Measurements from ENCODE around the gene COLGALT1. TPM values are rescaled to one million over a fixed set of nuclear protein-coding genes. Genes with fewer than 3 reads are reported as not detected.

COLGALT1 gene
- total and polyA plus RNA-seq, 9 of the 15 experiments (the other 6 are each of a cell fraction or from before 2014, with no cell fraction given), result 4.9 to 119 (median 82.6) TPM

GRCh38 chr19:17562097-17562496 is 6.6 kb downstream of the COLGALT1 start:
- DNase-seq (ENCODE audit: extremely low read depth in 1 of 4, low spot score in 3 of 4), result no peak
- H3K27me3 ChIP-seq (ENCODE audit: control insufficient read depth in 2 of 2, insufficient read depth in 2 of 2, low read length in 2 of 2), result no peaks in the 10 kb centered on the region
- FAIRE-seq, result no peak
- CTCF ChIA-PET (ENCODE audit: low intra/inter-chr PET ratio), result no interaction called here
- ATAC-seq, result no peak
- H3K79me2 ChIP-seq (ENCODE audit: control insufficient read depth, insufficient read depth, low read length), result peaks cover 20% of the 10 kb centered on the region
- H3K9ac ChIP-seq (ENCODE audit: insufficient read depth in 1 of 2, low read depth in 2 of 2, low read length in 2 of 2), result no peak overlapping the region
- no peak overlapping the region for H3K27ac ChIP-seq (ENCODE audit: extremely low read depth, low read depth, low read length)
- H3K9me1 ChIP-seq (ENCODE audit: control insufficient read depth, insufficient read depth, low read length), result no peaks in the 10 kb centered on the region
- 100% methylated on average over 3 of the region's 4 CpGs for WGBS (ENCODE audit: insufficient coverage, low coverage, missing lambda C conversion rate)
- no peak overlapping the region for H3K4me2 ChIP-seq (ENCODE audit: insufficient read depth, low read length)
- intact Hi-C loops (cut with micrococcal nuclease) (no loop called here), in situ Hi-C loops (cut with MboI) (no loop called here)
- POLR2A ChIA-PET, result no interaction called here
- H3K36me3 ChIP-seq (ENCODE audit: control insufficient read depth, insufficient read depth, low read length), result peaks cover 81% of the 10 kb centered on the region
- no peaks in the 10 kb centered on the region for H3K9me3 ChIP-seq (replicated peaks; ENCODE audit: control insufficient read depth, insufficient read depth, low read depth, low read length)
- no peak overlapping the region for H3K4me3 ChIP-seq
- no peaks in the 10 kb centered on the region for H4K20me1 ChIP-seq (replicated peaks; ENCODE audit: control insufficient read depth, insufficient read depth, low read length)
- BruUV-seq (replicated peaks), result no TSS peak
- TF ChIP-seq ZNF584 (CRISPR knock-in tag; IDR thresholded peaks at IDR 0.05; ENCODE audit: low read depth) (no peak), ZNF561 (CRISPR knock-in tag; conservative IDR thresholded peaks at IDR 0.05) (no peak), ZFP36 (IDR thresholded peaks at IDR 0.05; ENCODE audit: low read depth, low read length, partially characterized antibody) (peak; percentile 47), RBM25 (IDR thresholded peaks at IDR 0.05; ENCODE audit: low read depth, low read length, severe bottlenecking) (peak; percentile 53), BCOR (IDR thresholded peaks at IDR 0.05) (0 out of 2 replicates have a peak, but pooled peaks have one; percentile 39)
- H3K4me1 ChIP-seq (replicated peaks in 1 of 2; ENCODE audit: control insufficient read depth in 2 of 2, insufficient read depth in 2 of 2, low read length in 2 of 2), result peaks cover 0 to 7% of the 10 kb centered on the region in 2 experiments; a peak in 2 of 5 replicates
- H2AFZ ChIP-seq (ENCODE audit: low read depth, low read length), result no peak overlapping the region

DNA sequence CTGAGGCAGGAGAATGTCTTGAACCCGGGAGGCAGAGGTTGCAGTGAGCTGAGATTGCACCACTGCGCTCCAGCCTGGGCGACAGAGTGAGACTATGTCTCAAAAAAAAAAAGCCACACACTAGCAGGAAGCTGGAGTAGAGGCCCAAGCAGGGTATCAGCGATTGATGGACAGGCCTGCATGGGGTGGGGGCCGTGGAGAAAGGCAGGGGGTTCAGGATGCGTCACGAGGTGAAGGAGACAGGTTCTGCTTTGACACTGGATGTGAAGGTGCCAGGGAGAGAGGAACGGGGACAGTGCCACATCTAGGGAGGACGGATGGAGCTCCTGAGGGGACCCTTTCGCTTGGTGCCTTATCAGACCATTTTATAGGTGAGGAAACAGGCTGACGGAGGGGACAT is 7.1 kb downstream of the COLGALT1 start:
- in situ Hi-C loops (cut with MboI), result no loop called here
- H3K9me1 ChIP-seq (ENCODE audit: control insufficient read depth, insufficient read depth, low read length), result no peaks in the 10 kb centered on the region
- no peaks in the 10 kb centered on the region for H3K9me3 ChIP-seq (replicated peaks; ENCODE audit: control insufficient read depth, insufficient read depth, low read depth, low read length)
- no peak overlapping the region for H3K27ac ChIP-seq (ENCODE audit: extremely low read depth, low read depth, low read length)
- 0 out of 2 replicates have a peak, but pooled peaks have one; percentile 15 for TF ChIP-seq RBFOX2 (IDR thresholded peaks at IDR 0.05; ENCODE audit: low read depth, low read length)
- TF ChIP-seq, protein P1, sequence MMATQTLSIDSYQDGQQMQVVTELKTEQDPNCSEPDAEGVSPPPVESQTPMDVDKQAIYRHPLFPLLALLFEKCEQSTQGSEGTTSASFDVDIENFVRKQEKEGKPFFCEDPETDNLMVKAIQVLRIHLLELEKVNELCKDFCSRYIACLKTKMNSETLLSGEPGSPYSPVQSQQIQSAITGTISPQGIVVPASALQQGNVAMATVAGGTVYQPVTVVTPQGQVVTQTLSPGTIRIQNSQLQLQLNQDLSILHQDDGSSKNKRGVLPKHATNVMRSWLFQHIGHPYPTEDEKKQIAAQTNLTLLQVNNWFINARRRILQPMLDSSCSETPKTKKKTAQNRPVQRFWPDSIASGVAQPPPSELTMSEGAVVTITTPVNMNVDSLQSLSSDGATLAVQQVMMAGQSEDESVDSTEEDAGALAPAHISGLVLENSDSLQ (IDR thresholded peaks at IDR 0.05), result 0 out of 2 replicates have a peak, but pooled peaks have one; percentile 9
- no peak for TF ChIP-seq FOXK1 (CRISPR knock-in tag; IDR thresholded peaks at IDR 0.05; ENCODE audit: borderline replicate concordance)
- FAIRE-seq (no peak), DNase-seq (ENCODE audit: extremely low read depth in 1 of 4, low spot score in 3 of 4) (no peak), ATAC-seq (no peak)
- WGBS (ENCODE audit: insufficient coverage, low coverage, missing lambda C conversion rate), result 87% methylated on average over 11 of the region's 11 CpGs
- no TSS peak for BruUV-seq (replicated peaks)
- POLR2A ChIA-PET, result no interaction called here
- no peak overlapping the region for H2AFZ ChIP-seq (ENCODE audit: low read depth, low read length)
- H3K4me1 ChIP-seq (replicated peaks in 1 of 2; ENCODE audit: control insufficient read depth in 2 of 2, insufficient read depth in 2 of 2, low read length in 2 of 2), result peaks cover 0 to 7% of the 10 kb centered on the region in 2 experiments; a peak in 2 of 5 replicates
- H3K4me2 ChIP-seq (ENCODE audit: insufficient read depth, low read length), result no peak overlapping the region
- H3K36me3 ChIP-seq (ENCODE audit: control insufficient read depth, insufficient read depth, low read length), result peaks cover 81% of the 10 kb centered on the region
- H3K79me2 ChIP-seq (ENCODE audit: control insufficient read depth, insufficient read depth, low read length), result peaks cover 15% of the 10 kb centered on the region
- H3K4me3 ChIP-seq, result no peak overlapping the region
- intact Hi-C loops (cut with micrococcal nuclease), result no loop called here
- CTCF ChIA-PET (ENCODE audit: low intra/inter-chr PET ratio), result no interaction called here
- no peak overlapping the region for H3K9ac ChIP-seq (ENCODE audit: insufficient read depth in 1 of 2, low read depth in 2 of 2, low read length in 2 of 2)
- H3K27me3 ChIP-seq (ENCODE audit: control insufficient read depth in 2 of 2, insufficient read depth in 2 of 2, low read length in 2 of 2), result no peaks in the 10 kb centered on the region
- H4K20me1 ChIP-seq (replicated peaks; ENCODE audit: control insufficient read depth, insufficient read depth, low read length), result no peaks in the 10 kb centered on the region

All from K562 (cell line).